OCI-LY7 (cell line): ENCODE data around the gene ADO. TPM values are rescaled to one million over a fixed set of nuclear protein-coding genes. Genes with fewer than 3 reads are reported as not detected.

Source experiments
- BruUV-seq: library from RNA; stranded (reverse); fragments of 400-500 nt; replicated peaks from 2 replicates; lab custom pipeline; 2021; lab: Mats Ljungman, UMichigan
- CTCF ChIA-PET: fragments of 300-600 bp; sonication (Branson Sonifier 250); formaldehyde crosslinking; loops from one replicate; lab custom pipeline; 2022; ENCODE audit warnings: antibody characterized with exemption; ENCODE audit not compliant: unreplicated experiment; lab: Charles Lee
- POLR2A ChIA-PET: fragments of 300-600 bp; sonication (Branson Sonifier 250); formaldehyde crosslinking; loops from one replicate; lab custom pipeline; 2022; ENCODE audit warnings: antibody characterized with exemption; lab: Charles Lee
- DNase-seq: peaks from one replicate; pipeline ENCODE4 v3.0.0-alpha.2; 2015; ENCODE audit warnings: low spot score
- H2AFZ ChIP-seq: fragments of 200-600 bp; sonication (generic), shearing (Covaris generic); 2 replicates; pipeline ENCODE4 v1.6.1; 2014; ENCODE audit warnings: mild to moderate bottlenecking, antibody characterized with exemption, low read length, moderate library complexity
- H3K27ac ChIP-seq: fragments of 200-600 bp; sonication (generic); 2 replicates; pipeline ENCODE4 v1.5.1; 2014; ENCODE audit warnings: mixed run types, low read depth, mild to moderate bottlenecking, moderate library complexity, low read length, inconsistent platforms; ENCODE audit not compliant: poor library complexity, severe bottlenecking
- H3K36me3 ChIP-seq: fragments of 200-600 bp; sonication (generic); 2 replicates; pipeline ENCODE4 v1.6.1; 2014; ENCODE audit warnings: mild to moderate bottlenecking, antibody characterized with exemption, low read length, moderate library complexity, mixed read lengths; ENCODE audit not compliant: insufficient read depth
- H3K4me1 ChIP-seq: fragments of 200-600 bp; sonication (generic); 2 replicates; pipeline ENCODE4 v1.5.1; 2014; ENCODE audit warnings: mild to moderate bottlenecking, low read length; ENCODE audit not compliant: insufficient read depth, poor library complexity, severe bottlenecking
- H3K4me2 ChIP-seq: fragments of 200-600 bp; sonication (generic); 2 replicates; pipeline ENCODE4 v1.6.1; 2014; ENCODE audit warnings: mild to moderate bottlenecking, low read length
- H3K4me3 ChIP-seq: fragments of 200-600 bp; sonication (generic); 2 replicates; pipeline ENCODE4 v1.5.1; 2014; ENCODE audit warnings: mild to moderate bottlenecking, low read depth, low read length; ENCODE audit not compliant: poor library complexity, severe bottlenecking
- H3K79me2 ChIP-seq: fragments of 200-600 bp; sonication (generic); 2 replicates; pipeline ENCODE4 v1.6.1; 2016; ENCODE audit warnings: low read depth, mild to moderate bottlenecking, low read length, moderate library complexity, mixed read lengths; ENCODE audit not compliant: insufficient read depth
- H3K9me2 ChIP-seq: fragments of 200-600 bp; sonication (generic); 2 replicates; pipeline ENCODE4 v1.6.1; 2016; ENCODE audit warnings: mild to moderate bottlenecking, low read length, mixed read lengths; ENCODE audit not compliant: insufficient read depth
- H3K9me3 ChIP-seq: fragments of 200-600 bp; sonication (generic); 2 replicates; pipeline ENCODE4 v1.6.1; 2014; ENCODE audit warnings: mild to moderate bottlenecking, mixed run types, low read length, mixed read lengths
- H4K20me1 ChIP-seq: fragments of 200-600 bp; sonication (generic); 2 replicates; pipeline ENCODE4 v1.6.1; 2014; ENCODE audit warnings: mild to moderate bottlenecking, antibody characterized with exemption, low read length, moderate library complexity, mixed read lengths; ENCODE audit not compliant: insufficient read depth
- CTCF ChIP-seq: fragments of 200-600 bp; sonication (generic); conservative IDR thresholded peaks from 2 replicates; pipeline ENCODE4 v1.5.1; 2014; ENCODE audit warnings: mild to moderate bottlenecking, antibody characterized with exemption, low read length, moderate library complexity, mixed read lengths
- EZH2phosphoT487 ChIP-seq: fragments of 200-600 bp; sonication (generic); IDR thresholded peaks from 2 replicates; pipeline ENCODE4 v1.6.1; 2018; ENCODE audit warnings: low read depth, borderline replicate concordance, mild to moderate bottlenecking, mixed run types, antibody characterized with exemption, low read length, moderate library complexity, mixed read lengths
- intact Hi-C: fragments of 100-400 bp; cut with micrococcal nuclease; formaldehyde crosslinking; loops from one replicate; pipeline ENCODE4 v1.10.0; 2022; ENCODE audit not compliant: unreplicated experiment
- total RNA-seq, 2 experiments: library from RNA; depleted of rRNA in 1 of 2; stranded (reverse); fragments of >200 nt in 1 of 2; shearing (Covaris generic) in 1 of 2; gene quantifications; 2 replicates each; pipeline ENCODE4 v1.2.3, GENCODE V29; 2014 to 2022

Gene ADO
- total RNA-seq, 2 experiments from 2014 or later = 30.3 to 43.1 TPM

DNA sequence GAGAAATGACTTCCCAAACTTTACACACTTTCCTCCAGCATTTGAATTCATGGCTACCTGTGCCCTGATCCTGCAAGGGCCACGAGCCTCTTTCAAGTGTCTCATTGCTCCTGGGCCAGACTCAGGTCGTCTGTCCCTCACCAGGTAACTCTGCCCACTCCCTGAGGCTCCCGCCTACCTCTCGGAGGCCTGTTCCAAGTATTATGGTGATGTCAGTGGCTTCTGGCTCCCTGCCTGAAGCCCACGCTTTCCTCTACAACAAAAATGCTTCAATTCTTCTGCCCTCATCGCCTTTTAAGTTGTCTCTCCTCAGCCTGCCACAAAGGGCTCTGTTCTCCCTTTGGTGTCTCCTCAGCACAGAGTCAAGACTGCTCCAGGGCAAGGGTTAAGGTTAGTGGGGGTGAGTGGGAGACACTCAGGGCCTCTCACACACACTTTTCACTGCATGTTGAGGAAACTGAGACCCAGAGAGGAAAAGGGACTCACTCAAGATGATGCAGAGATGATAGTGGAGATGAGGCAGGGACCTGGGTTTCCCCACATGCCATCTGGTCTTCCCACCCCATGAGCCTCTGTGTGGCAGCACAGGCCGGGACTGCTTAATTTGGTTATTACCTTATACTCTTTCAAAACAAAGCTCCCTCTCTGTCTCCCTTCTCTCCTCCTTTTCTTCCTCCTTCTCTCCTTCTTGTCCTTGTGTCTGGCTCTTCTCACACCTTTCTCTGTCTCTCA lies 39.9 kb downstream of the ADO start:
- Histone ChIP-seq H4K20me1 (no peaks in the 10 kb centered on the region), H3K4me3 (no peak overlapping the region), H3K27ac (no peak overlapping the region), H3K4me2 (no peak overlapping the region), H3K9me3 (peaks cover 9% of the 10 kb centered on the region; the same call in 1 of the 2 replicates), H3K4me1 (no peaks in the 10 kb centered on the region), H2AFZ (peak overlapping the region; percentile 75; the same call in 1 of the 2 replicates), H3K9me2 (no peaks in the 10 kb centered on the region), H3K79me2 (no peaks in the 10 kb centered on the region), H3K36me3 (no peaks in the 10 kb centered on the region)
- no peak for DNase-seq
- CTCF ChIA-PET = no interaction called here
- POLR2A ChIA-PET = interaction anchor here (0.7 to 1.0 kb wide), 3 partner anchors 13 to 49 kb away, joined by 3 to 4 read pairs (median 3); no protein-coding TSS in a partner anchor
- TF ChIP-seq CTCF = no peak
- TF ChIP-seq EZH2phosphoT487 = no peak
- no TSS peak for BruUV-seq
- intact Hi-C loops = no loop called here

DNA sequence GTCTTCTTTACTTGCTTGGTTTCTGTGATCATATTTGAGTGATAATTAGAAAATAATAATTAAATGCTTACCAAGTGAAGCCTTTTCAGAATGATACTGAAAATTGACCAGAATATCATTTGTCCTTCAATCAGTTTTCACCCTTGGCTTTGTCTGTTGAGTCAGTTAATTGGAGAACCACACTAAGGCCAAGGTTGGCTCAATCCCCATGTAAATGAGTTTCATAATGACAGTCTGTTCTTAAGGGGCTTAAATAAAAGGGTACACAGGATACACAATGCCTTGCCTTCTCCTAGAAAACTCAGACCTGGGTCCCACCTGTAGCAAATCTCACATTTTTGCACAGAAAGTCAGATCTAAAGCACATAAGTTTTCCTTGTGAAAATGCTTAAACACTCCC lies 42.9 kb downstream of the ADO start:
- DNase-seq = no peak
- intact Hi-C loops = no loop called here
- CTCF ChIA-PET = no interaction called here
- Histone ChIP-seq H3K4me3 (no peak overlapping the region), H3K36me3 (no peaks in the 10 kb centered on the region), H4K20me1 (no peaks in the 10 kb centered on the region), H3K9me2 (no peaks in the 10 kb centered on the region), H3K4me2 (no peak overlapping the region), H2AFZ (no peak overlapping the region), H3K9me3 (peaks cover 9% of the 10 kb centered on the region; the same call in 1 of the 2 replicates), H3K79me2 (no peaks in the 10 kb centered on the region), H3K4me1 (peaks cover 9% of the 10 kb centered on the region), H3K27ac (no peak overlapping the region)
- TF ChIP-seq EZH2phosphoT487 = no peak
- no peak for TF ChIP-seq CTCF
- no TSS peak for BruUV-seq
- POLR2A ChIA-PET = no interaction called here

DNA sequence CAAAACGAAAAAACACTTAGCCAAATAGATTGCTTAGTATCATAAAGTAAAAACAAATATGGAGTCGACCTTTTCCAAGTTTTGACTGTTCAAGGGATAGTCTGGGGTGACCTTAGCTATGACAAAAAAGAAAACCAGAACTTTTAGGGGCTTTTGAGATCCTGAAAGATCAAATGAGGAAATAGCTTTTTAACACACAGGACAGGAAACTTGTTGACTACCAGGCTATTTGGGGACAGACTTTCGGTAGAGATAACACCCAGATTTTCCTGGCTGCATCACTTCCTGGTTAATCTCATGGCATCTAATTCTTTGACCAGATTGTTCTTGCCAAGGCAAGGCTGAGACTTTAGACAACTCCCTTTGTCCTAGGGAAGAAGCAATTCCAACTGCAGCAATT lies 46.1 kb downstream of the ADO start:
- peak; percentile 8 for DNase-seq
- Histone ChIP-seq H3K4me1 (peaks cover 20% of the 10 kb centered on the region), H3K4me2 (peak overlapping the region; percentile 22), H3K4me3 (no peak overlapping the region), H3K9me2 (no peaks in the 10 kb centered on the region), H2AFZ (peak overlapping the region; percentile 96), H4K20me1 (no peaks in the 10 kb centered on the region), H3K9me3 (peaks cover 9% of the 10 kb centered on the region; the same call in 1 of the 2 replicates), H3K36me3 (no peaks in the 10 kb centered on the region), H3K79me2 (no peaks in the 10 kb centered on the region), H3K27ac (no peak overlapping the region)
- TF ChIP-seq CTCF (no peak), EZH2phosphoT487 (no peak)
- BruUV-seq = no TSS peak
- POLR2A ChIA-PET = interaction anchor here (0.5 to 1.4 kb wide), 2 partner anchors 9 to 955 kb away, joined by 3 to 4 read pairs; no protein-coding TSS in a partner anchor
- intact Hi-C loops = no loop called here
- CTCF ChIA-PET = no interaction called here
